Endothelial cell of umbilical vein (primary cell): ENCODE data around the gene TFIP11. TPM values are rescaled to one million over a fixed set of nuclear protein-coding genes. Genes with fewer than 3 reads are reported as not detected.

Experiments
- BruUV-seq: library from RNA; stranded (reverse); fragments of 400-500 nt; replicated peaks from 2 replicates; lab custom pipeline; 2021; lab: Mats Ljungman, UMichigan
- CTCF ChIA-PET: fragments of 300-600, 350-600 bp; sonication (Branson Sonifier 250); formaldehyde crosslinking; loops from one replicate; lab custom pipeline; 2021; ENCODE audit warnings: antibody characterized with exemption, inconsistent platforms; lab: Charles Lee
- POLR2A ChIA-PET: fragments of 300-600, 350-600 bp; sonication (Branson Sonifier 250); formaldehyde crosslinking; loops from one replicate; lab custom pipeline; 2021; ENCODE audit warnings: antibody characterized with exemption, inconsistent platforms; lab: Charles Lee
- DNase-seq: peaks from one replicate; pipeline ENCODE4 v3.0.0-alpha.2; 2011; ENCODE audit warnings: low read depth, low spot score
- FAIRE-seq: peaks from 2 replicates; lab custom pipeline; 2011; peaks lifted over from hg19 to GRCh38; lab: Jason Lieb, UNC
- H2AFZ ChIP-seq: 2 replicates; pipeline ENCODE4 v1.6.0; 2012; ENCODE audit warnings: low read depth, low read length, control low read depth, inconsistent platforms
- H3K27ac ChIP-seq: 2 replicates; pipeline ENCODE4 v1.5.1; 2011; ENCODE audit warnings: low read depth, mild to moderate bottlenecking, control low read depth, low read length, moderate library complexity; ENCODE audit not compliant: insufficient read depth
- H3K27me3 ChIP-seq, 2 experiments: 2 replicates each; pipeline versions ENCODE4 v1.6.0 to v1.6.1; 2011; ENCODE audit warnings: low read length in 2 of 2, mixed read lengths in 1 of 2; ENCODE audit not compliant: control insufficient read depth in 2 of 2, insufficient read depth in 2 of 2
- H3K36me3 ChIP-seq, 2 experiments: 2 replicates in 1 of 2; 3 replicates in 1 of 2; pipeline ENCODE4 v1.5.1; 2011; ENCODE audit warnings: low read length in 2 of 2, mild to moderate bottlenecking in 1 of 2, moderate library complexity in 1 of 2; ENCODE audit not compliant: control insufficient read depth in 2 of 2, insufficient read depth in 2 of 2; ENCODE audit errors: extremely low read depth in 1 of 2
- H3K4me1 ChIP-seq: 3 replicates; pipeline ENCODE4 v1.5.1; 2011; ENCODE audit warnings: mild to moderate bottlenecking, low read length; ENCODE audit not compliant: control insufficient read depth, insufficient read depth; ENCODE audit errors: extremely low read depth
- H3K4me2 ChIP-seq: 2 replicates; pipeline ENCODE4 v1.6.1; 2011; ENCODE audit warnings: low read length, control low read depth, mixed read lengths; ENCODE audit not compliant: insufficient read depth
- H3K4me3 ChIP-seq, 3 experiments: fragments of 200-600 bp in 1 of 3; sonication (generic), shearing (Covaris generic) in 1 of 3; replicated peaks in 1 of 3; 2 replicates each; pipeline ENCODE4 v1.5.1; 2011 to 2016; ENCODE audit warnings: control low read depth in 3 of 3, low read length in 3 of 3, mild to moderate bottlenecking in 2 of 3, inconsistent platforms in 1 of 3, low read depth in 1 of 3, moderate library complexity in 1 of 3; ENCODE audit not compliant: insufficient read depth in 1 of 3
- H3K79me2 ChIP-seq: 2 replicates; pipeline ENCODE4 v1.6.0; 2012; ENCODE audit warnings: low read length, inconsistent platforms; ENCODE audit not compliant: control insufficient read depth, insufficient read depth
- H3K9ac ChIP-seq: replicated peaks from 2 replicates; pipeline ENCODE3; 2011; ENCODE audit warnings: low read length, control low read depth; ENCODE audit not compliant: insufficient read depth; ENCODE audit errors: extremely low read depth
- H3K9me1 ChIP-seq: replicated peaks from 3 replicates; pipeline ENCODE4 v1.6.0; 2011; ENCODE audit warnings: mild to moderate bottlenecking, low read length; ENCODE audit not compliant: control insufficient read depth, insufficient read depth; ENCODE audit errors: extremely low read depth
- H3K9me3 ChIP-seq: replicated peaks from 2 replicates; pipeline ENCODE4 v1.5.1; 2012; ENCODE audit warnings: low read length, inconsistent platforms; ENCODE audit not compliant: control insufficient read depth, insufficient read depth
- H4K20me1 ChIP-seq: replicated peaks from 2 replicates; pipeline ENCODE3; 2011; ENCODE audit warnings: mild to moderate bottlenecking, low read length; ENCODE audit not compliant: control insufficient read depth, insufficient read depth; ENCODE audit errors: extremely low read depth
- CTCF ChIP-seq, 2 donors: IDR thresholded peaks; 1 replicate in 1 of 2; 2 replicates in 1 of 2; pipeline ENCODE4 v1.5.1; 2011; ENCODE audit warnings: low read length in 2 of 2, mild to moderate bottlenecking in 2 of 2, moderate library complexity in 2 of 2, control low read depth in 1 of 2, inconsistent platforms in 1 of 2, low read depth in 1 of 2; ENCODE audit not compliant: insufficient read depth in 1 of 2; ENCODE audit errors: extremely low read depth in 1 of 2
- EZH2 ChIP-seq: IDR thresholded peaks from 2 replicates; pipeline ENCODE4 v1.6.1; 2012; ENCODE audit warnings: borderline replicate concordance, low read depth, mild to moderate bottlenecking, moderate library complexity, low read length, inconsistent platforms; ENCODE audit not compliant: severe bottlenecking
- GATA2 ChIP-seq: IDR thresholded peaks from 2 replicates; pipeline ENCODE4 v1.7.0; 2011; ENCODE audit warnings: low read depth, mild to moderate bottlenecking, moderate library complexity, mixed read lengths, low read length; ENCODE audit not compliant: insufficient read length, insufficient read depth
- JUN ChIP-seq: IDR thresholded peaks from 2 replicates; pipeline ENCODE4 v1.6.1; 2011; ENCODE audit warnings: borderline replicate concordance, low read depth; ENCODE audit not compliant: insufficient read length, insufficient read depth
- MYC ChIP-seq: IDR thresholded peaks from one replicate; pipeline ENCODE4 v1.6.1; 2011; ENCODE audit warnings: mild to moderate bottlenecking, low read depth, low read length
- dilution Hi-C: fragments of 300-500 bp; cut with MboI; formaldehyde crosslinking; loops from one replicate; pipeline ENCODE4 v1.15.0; 2019; ENCODE audit warnings: low sequenced_read_pairs; ENCODE audit not compliant: extremely low pct_ligation_motif_present
- intact Hi-C: fragments of 100-400 bp; cut with micrococcal nuclease; formaldehyde crosslinking; loops from one replicate; pipeline ENCODE4 v1.10.0; 2022
- polyA plus RNA-seq, 4 experiments: library from polyadenylated mRNA; depleted of rRNA in 3 of 4; stranded (reverse) in 3 of 4; unstranded in 1 of 4; fragments of >200 nt; gene quantifications; 2 replicates each; pipeline versions ENCODE4 v1.2.1 to v1.2.3, GENCODE V29; 2011 to 2012; ENCODE audit warnings: missing spikeins in 1 of 4
- total RNA-seq: library from RNA; stranded (reverse); gene quantifications from 2 replicates; pipeline ENCODE4 v1.2.3, GENCODE V29; 2021
- TF ChIP-seq, protein P1 (sequence below): IDR thresholded peaks from 2 replicates; pipeline ENCODE4 v1.6.1; 2011; ENCODE audit not compliant: insufficient read depth, insufficient read length

Gene TFIP11
- total and polyA plus RNA-seq, 2 donors (not counting 3 experiments of a cell fraction or from before 2014, with no cell fraction given): 35.7 to 54.9 TPM

- H4K20me1 ChIP-seq: no peaks in the 10 kb centered on the region
- no peaks in the 10 kb centered on the region for H3K27me3 ChIP-seq
- no TSS peak for BruUV-seq
- DNase-seq (no peak), FAIRE-seq (no peak)
- intact Hi-C loops (no loop called here), dilution Hi-C loops (no loop called here)
- no peak overlapping the region for H3K27ac ChIP-seq
- no peak for TF ChIP-seq CTCF (IDR thresholded peaks at IDR 0.05; ENCODE audit: extremely low read depth in 1 of 2, insufficient read depth in 1 of 2, low read depth in 1 of 2, low read length in 2 of 2)
- TF ChIP-seq GATA2: no peak
- no peak for TF ChIP-seq JUN
- no peak for TF ChIP-seq MYC
- TF ChIP-seq EZH2: no peak
- TF ChIP-seq, protein P1, sequence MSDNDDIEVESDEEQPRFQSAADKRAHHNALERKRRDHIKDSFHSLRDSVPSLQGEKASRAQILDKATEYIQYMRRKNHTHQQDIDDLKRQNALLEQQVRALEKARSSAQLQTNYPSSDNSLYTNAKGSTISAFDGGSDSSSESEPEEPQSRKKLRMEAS: no peak
- no peak overlapping the region for H2AFZ ChIP-seq
- H3K9me1 ChIP-seq: no peaks in the 10 kb centered on the region
- ChIA-PET POLR2A (no interaction called here), CTCF (no interaction called here)
- H3K9ac ChIP-seq: no peak overlapping the region
- H3K36me3 ChIP-seq: peaks cover 0 to 8% of the 10 kb centered on the region in 2 experiments
- peaks cover 24% of the 10 kb centered on the region for H3K4me1 ChIP-seq
- H3K79me2 ChIP-seq: peaks cover 16% of the 10 kb centered on the region
- no peak overlapping the region for H3K4me2 ChIP-seq
- H3K9me3 ChIP-seq: no peaks in the 10 kb centered on the region
- H3K4me3 ChIP-seq: no peak overlapping the region
Observed at GRCh38 chr22:26556904-26557303, 44.6 kb upstream of the TFIP11 start.
